IPS DF 19.7 (cell line): ENCODE results near the gene ELAPOR2.
"Not testable (repeated sequence)": the region's sequence is repeated elsewhere in the genome, so short reads cannot be mapped to it uniquely, and the experiment has no call there.

Experiments used
- DNase-seq: peaks from one replicate; pipeline ENCODE4 v3.0.0-alpha.2; 2013; ENCODE audit warnings: low read depth, low spot score

ELAPOR2 gene, protein sequence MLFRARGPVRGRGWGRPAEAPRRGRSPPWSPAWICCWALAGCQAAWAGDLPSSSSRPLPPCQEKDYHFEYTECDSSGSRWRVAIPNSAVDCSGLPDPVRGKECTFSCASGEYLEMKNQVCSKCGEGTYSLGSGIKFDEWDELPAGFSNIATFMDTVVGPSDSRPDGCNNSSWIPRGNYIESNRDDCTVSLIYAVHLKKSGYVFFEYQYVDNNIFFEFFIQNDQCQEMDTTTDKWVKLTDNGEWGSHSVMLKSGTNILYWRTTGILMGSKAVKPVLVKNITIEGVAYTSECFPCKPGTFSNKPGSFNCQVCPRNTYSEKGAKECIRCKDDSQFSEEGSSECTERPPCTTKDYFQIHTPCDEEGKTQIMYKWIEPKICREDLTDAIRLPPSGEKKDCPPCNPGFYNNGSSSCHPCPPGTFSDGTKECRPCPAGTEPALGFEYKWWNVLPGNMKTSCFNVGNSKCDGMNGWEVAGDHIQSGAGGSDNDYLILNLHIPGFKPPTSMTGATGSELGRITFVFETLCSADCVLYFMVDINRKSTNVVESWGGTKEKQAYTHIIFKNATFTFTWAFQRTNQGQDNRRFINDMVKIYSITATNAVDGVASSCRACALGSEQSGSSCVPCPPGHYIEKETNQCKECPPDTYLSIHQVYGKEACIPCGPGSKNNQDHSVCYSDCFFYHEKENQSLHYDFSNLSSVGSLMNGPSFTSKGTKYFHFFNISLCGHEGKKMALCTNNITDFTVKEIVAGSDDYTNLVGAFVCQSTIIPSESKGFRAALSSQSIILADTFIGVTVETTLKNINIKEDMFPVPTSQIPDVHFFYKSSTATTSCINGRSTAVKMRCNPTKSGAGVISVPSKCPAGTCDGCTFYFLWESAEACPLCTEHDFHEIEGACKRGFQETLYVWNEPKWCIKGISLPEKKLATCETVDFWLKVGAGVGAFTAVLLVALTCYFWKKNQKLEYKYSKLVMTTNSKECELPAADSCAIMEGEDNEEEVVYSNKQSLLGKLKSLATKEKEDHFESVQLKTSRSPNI

DNA sequence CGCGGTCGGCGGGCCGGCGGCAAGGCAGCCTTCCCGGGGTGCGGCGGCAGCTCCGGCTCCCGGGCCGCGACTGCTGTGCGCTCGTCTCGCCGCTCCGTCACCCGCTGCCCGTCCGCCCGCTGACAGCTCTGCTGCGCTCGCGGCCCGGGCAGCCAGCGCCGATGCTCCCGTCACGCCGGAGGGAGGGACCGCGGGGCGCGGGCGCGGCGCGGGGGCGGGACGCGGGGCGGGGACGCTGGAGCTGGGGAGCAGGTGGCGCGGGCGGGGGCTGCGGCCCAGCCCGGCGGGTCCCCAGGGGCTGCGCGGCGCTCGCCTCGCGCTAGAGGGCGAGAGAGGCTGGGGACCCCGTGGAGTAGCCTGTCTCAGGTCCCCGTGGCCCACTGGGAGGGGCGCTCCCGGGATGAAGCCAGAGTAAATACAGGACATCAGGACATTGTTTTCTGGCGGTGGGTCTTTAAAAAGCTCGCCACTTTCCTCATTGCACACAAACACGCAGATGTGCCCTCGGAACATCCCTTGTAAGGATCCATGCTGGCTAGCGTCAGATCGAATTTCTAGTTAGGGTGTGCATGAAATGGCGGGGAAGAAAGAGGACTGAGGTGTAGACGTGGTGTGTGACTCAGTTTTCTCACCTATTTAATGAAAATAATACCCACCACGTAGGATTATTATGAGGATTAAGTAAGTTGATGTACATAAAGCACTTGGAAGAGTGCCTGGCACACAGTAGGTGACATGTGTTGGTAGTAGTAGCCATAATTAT, at the start of gene ELAPOR2:
Gene ELAPOR2 (minus strand): TSS at position 130 of the 763 bp plus-strand sequence. CDS start 141 bp downstream, outside the sequence.
- DNase-seq = peak; percentile 12

DNA sequence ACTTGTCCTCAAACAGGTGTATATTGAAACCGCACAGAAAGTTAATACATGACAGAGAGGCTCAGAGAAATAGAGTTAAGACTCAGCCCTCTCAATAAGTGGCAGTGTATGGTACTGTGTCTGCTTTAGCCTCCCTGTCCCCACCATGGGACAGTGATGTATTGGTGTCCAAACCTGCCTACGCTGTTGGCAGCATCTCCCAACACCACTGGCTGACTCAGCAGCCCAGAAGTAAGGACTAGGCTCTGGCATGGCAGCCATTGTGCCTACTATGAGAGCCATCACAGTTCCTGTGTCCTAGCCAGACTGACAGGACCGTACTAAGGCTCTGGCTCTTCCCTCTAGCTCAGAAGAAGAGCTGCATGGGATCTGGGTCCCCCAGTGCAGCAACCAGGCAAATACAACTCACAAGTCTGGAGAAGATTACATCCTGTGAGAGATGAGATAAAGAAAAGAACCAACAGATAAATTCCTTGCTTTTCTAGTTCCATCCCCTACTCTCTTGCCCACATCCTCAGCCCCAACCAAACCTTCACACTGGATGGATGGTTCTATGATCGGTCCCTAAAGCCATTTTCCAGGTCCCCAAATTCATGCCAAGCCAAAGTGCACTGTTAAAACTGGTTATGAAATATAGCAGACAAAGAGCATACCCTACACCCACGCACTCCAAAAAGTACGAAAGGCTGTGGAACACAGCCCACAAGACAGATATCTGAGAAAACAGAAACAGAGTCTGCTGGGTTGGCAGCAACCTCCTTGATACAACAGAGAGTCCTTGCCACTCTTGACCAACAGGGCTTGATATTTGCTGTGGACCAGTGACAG, 48.7 kb upstream of the ELAPOR2 start:
- no peak for DNase-seq

DNA sequence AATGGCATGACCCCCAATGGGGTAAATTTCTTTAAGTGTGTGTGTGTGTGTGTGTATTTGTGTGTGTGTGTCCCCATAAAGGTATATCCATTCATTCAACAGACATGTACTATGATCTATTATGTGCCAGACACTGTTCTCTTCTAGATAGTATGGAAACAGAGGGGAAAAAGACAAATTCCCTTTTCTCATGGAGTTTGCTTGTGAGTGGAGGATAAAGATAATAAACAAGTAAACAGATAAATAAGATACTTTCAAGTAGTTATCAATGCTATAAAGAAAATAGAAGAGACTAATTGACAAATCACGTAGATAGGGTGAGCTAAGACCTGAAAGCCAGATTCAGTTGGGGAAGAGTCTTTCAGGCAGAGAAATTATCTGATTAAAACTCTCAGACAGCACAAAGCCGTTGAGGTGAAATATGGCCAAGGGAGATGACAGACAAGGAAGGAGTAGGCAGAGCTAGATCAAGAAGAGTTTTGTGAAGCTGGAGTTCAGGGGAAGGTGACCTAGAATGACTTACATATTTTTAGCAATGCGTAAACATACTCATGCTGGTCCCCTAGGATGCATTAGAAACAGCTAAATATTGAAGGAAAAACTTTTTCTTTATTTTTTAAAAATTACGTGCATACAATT, 47.6 kb upstream of the ELAPOR2 start:
- DNase-seq = no peak

DNA sequence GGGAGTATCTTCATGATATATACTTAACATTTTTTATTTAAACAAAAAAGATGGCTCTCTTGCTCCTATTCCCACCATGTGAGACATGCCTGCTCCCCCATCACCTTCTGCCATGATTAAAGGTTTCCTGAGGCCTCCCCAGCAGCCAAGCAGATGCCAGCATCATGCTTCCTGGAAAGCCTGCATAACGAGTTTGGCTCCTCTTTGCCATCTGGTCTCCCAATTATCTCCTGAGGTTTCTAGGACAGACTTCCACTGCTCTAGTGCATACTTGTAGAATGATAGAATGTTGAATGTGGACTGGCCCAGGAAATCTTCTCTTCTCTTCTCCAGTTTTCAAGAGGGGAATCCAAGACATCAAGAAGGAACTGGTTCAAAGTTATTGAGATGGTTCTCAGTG, 45.9 kb upstream of the ELAPOR2 start:
- DNase-seq = no peak

DNA sequence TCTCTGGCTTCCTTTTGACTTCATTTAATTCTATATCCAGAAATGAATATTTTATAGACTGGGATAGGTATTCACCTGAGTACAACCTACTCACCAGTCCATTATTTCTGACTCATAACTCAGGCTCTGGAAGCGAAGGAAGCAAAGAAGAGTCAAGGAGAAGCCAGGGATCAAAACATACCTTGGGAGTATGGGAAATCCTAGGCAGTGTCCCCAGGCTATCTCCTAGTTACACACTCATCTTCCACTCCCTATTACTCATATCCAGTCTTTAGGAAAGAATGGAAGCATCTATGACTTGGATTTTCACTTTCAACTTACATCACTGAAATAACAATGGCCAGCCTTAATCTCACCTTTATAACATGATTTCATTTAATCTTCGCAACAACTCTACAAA, 40.9 kb upstream of the ELAPOR2 start:
- DNase-seq = no peak

DNA sequence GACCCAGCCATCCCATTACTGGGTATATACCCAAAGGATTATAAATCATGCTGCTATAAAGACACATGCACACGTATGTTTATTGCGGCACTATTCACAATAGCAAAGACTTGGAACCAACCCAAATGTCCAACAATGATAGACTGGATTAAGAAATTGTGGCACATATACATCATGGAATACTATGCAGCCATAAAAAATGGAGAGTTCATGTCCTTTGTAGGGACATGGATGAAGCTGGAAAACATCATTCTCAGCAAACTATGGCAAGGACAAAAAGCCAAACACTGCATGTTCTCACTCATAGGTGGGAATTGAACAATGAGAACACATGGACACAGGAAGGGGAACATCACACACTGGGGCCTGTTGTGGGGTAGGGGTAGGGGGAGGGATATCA, 37.9 kb upstream of the ELAPOR2 start:
- DNase-seq = not testable (repeated sequence)

DNA sequence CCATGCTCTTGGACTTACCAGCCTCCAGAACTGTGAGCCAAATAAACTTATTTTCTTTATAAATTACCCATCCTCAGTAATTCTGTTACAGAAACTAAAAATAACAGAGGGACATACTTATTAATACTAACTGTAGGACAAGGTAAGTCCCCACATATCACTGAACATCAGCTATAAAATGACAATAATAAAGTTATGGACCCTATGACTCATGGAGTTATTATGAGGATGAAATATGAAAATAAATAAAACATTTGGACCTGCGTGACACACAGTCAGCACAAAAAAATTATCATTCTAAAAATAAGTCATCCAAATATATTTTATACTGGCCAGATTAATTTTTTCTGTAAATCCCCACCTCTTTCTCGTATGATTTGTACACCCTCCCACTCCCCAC, 34.9 kb upstream of the ELAPOR2 start:
- DNase-seq = no peak

DNA sequence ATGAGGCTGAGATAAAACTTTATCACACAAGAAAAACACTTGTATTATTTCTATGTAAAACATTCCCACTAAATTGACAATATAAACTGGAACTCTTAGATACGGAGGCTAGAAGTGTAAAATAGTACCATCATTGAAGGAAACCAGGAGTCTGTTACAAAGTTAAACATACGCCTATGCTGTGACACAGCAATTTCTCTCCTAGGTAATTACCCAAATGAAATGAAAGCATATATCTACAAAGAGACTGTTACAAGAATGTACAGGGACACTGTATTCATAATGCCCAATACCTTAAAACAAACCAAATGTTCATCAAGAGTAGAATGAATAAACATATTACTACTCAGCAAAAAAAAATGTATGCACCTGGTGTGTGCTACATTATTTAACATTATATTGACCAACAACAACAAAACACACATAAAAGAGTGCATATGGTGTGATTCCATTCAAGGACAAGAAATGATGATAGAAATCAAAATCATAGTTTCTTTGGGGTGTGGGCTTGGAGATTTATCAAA, 33.2 kb upstream of the ELAPOR2 start:
- no peak for DNase-seq

DNA sequence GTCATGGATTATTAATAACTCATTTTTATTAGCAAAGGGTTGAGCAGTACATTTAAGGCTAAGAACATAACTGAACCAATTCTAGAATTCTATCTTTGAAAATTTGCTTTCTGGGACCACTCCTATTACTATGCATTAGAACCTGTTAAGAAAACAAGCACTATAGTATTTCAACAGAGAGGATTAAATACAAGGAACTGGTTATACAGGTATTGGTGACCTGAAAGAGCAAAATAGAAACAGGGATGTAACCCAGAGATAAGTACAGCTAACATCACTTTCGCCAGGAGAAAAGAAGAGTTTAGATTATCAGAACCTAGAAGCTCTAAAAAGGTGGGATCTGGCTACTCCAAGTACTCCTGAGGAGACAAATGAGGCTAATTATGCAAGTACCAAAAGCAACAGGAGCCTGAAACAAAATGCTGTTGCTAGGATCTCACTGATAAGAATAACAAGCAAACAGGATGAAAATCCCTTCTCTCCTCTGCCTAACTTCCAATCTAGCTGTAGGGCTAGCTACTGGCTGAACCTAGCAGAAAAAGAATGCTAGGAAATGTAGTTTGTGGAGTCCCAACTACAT, 32.1 kb upstream of the ELAPOR2 start:
- DNase-seq = no peak

DNA sequence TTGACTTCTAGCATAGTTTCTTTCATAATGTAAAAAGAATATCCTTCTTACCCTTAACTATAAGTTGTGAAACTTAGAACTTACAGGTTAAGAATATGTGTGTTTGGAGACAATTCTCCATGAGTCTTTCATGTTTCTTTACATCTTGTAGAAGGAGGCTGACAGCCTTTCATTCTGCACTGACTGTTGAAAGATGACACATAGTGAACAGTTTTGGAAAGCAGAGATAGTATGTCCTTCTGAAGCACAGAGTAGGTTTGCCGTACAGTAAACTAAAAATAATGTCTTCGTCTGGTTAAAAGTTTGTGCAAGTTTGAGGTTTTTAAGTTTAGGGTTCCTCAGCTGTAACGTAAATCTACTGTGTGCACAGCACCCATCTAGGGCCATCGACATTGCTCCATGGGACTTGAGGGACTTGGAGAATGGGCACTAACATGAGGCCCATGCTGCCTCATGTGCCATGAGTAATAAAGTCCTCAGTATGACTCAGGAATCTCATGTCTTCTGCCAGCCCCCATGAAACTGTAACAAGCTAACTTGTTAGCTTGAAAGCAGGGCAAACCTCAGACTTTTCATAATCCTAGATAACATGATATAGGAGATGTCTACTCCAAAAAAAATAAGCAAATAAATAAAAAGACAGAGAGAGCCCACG, 24.5 kb upstream of the ELAPOR2 start:
- DNase-seq = no peak

DNA sequence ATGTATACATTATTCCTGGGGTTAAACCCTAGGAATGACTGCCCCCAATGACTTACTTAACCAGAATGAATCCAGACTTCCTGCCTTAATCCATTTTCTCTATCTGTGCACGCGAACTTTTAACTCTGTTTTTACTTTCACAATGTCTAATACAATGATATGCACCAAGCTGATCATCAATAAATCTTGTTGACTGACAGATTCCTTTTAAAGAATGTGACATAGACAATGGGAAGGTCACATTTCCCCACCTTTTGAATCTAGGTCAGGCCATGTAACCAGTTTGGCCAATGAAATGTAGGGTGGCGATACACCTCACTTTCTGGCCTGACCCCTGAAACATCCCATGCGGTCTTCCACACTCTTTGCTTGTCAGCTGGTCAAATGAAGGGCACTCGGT, 23.2 kb upstream of the ELAPOR2 start:
- no peak for DNase-seq

DNA sequence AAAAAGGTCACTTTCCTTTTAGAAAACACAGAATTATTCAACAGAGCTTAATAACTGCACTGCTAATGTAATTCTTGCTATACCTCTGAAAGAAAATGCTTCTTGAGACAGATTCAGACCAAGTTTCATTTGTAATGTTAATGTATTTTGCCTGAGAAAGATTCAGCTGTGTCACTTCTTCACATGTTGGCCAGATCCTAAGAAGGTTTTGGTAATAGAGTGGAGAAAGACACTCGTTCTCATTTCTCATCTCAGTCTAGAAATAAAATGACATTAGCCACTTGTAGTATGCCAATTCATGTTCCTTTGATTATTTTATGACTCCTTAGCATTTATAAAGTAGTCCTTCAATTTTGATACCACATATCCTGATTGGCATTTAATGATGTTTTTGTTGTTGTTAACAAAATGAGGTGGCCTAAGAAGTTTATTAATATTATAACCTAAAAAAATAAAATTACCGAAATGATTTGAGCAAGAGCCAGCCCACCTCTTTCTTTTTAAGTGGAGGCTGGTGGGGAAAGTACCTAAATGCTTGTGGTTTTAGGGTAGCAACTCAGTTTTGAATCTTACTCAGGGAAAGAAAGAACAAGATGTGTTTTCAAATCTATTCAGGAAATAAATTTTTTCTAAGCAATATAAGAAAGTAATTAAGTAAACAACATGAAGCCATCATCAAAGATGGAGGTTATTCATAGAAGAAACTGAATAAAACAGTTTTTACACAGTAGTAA, 16.4 kb upstream of the ELAPOR2 start:
- no peak for DNase-seq

DNA sequence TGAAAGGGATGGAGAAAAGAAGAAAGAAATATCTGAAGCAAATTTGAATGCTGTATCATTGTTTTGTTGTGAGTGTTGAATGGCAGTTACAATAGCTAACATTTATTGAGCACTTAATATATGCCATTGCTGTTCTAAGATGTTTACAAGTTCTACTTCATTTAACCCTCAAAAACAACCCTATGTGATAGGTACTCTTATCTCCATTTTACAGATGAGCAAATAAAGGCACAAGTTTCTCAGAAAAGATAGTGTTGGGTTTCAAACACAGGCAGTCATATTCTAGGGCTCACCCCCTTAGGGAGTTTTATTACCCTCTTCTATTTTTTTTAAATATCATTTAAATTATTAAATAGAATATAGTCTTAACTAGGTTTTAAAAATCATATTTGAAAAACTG, 8.3 kb upstream of the ELAPOR2 start:
- no peak for DNase-seq

DNA sequence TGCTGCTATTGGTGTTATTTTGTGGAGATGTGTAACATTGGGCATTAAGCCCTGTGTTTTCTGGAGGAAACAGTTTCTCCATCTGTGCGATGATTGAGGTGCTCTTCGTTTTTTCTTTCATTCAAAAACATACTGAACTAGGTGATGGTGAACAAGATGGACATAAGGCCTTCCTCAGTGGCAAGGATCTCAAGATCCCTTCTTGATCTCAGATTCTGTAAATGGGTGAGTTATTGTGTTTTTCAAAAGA, 759 bp upstream of the ELAPOR2 start:
- DNase-seq = no peak

DNA sequence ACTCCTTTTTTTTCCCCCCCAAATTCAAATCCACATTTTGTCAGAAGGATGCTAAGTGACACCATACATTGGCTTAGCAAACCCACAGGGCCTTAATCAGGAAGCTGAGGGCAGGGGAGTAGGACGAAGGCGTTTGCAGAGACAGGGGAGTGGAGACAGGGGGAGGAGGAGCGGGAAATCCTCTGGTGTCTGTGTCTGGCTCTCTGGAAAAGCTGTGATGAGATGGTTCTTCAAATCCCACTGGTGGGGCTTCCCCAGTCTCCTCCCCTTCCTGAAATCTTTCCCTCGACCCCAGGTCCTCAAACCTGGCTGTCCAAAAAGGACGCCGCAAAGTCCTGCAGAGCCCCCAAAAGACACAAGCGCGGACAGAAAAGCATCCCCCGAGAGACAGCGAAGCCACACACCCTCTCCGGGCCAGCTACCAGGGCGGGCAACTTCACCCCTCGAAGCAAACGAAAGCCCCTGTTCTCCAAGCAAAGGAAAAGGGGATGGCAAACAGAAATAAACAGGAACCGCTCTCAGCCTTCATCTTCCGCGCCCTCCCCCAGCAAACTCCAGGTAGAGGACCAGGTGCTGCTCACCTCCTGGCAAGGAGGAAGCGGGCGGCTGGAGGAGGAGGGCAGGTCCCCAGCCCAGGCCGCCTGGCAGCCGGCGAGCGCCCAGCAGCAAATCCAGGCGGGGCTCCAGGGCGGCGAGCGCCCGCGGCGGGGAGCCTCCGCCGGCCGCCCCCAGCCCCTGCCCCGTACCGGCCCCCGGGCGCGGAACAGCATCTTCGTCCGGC, 520 bp downstream of the ELAPOR2 start:
- no peak for DNase-seq

DNA sequence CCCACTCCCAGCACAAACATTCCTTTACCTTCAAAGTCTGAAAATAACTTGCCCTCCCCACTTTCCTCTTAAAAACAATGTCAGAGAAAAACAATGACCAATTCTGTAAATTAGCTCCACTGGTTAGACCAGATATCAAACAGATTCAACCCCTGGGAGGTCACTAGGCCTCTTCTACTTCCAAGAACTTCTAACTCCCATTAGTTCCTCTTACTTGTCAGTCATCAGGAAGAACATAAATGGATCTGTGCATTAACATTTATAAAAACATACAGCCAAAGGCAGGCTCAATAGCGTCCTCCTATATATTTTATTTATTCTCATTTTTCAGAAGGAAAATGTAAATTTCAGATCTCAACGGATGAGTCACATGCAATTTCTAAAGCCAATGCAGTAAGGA, 2.2 kb downstream of the ELAPOR2 start:
- DNase-seq = no peak

DNA sequence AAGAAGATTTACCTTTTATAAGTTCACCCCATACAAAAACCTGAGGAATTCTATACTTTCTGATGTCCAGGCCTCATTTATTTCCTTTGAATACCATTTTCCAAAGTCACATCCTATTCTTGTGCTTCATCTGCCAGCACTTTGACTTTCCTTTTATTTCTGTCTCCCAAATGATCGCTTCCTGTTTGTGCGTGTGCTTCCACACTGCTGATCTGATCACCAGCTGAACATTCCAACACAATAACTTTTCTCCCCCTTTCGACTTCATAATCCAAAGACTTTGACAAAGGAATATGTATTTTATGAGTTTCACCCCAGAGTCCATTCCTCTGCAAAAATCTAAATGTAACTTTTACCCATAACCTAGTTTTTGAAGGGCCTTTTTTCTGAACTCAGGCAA, 3.1 kb downstream of the ELAPOR2 start:
- DNase-seq = no peak

DNA sequence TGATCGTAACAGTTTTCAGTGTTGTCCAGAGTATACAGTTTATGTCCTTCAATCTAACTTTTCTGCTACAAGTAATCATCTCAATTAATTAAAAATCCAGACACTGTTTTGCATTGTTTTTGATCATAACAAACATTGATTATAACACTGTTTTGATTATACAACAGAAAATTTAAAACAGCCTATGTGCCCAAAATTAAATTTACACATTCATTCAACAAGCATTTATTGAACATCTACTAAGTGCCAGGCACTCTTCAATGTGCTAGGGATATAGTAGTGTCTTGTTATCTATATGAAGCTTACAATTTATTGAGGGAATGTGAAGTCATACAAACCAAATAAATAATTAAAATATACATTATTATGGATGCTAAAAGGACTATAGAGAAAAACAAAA, 10.6 kb downstream of the ELAPOR2 start:
- DNase-seq = no peak
